Myocyte (in vitro differentiated cells): ENCODE data around the gene EXOSC5. TPM values are rescaled to one million over a fixed set of nuclear protein-coding genes. Genes with fewer than 3 reads are reported as not detected.

Source experiments
- DNase-seq: peaks from one replicate; pipeline ENCODE4 v3.0.0-alpha.2; 2012; ENCODE audit warnings: low read depth
- total RNA-seq: library from RNA; depleted of rRNA; stranded (reverse); fragments of >200 nt; gene quantifications from 2 replicates; pipeline ENCODE4 v1.2.3, GENCODE V29; 2014

EXOSC5 gene
- total RNA-seq, 1 donor from 2014 or later, result 22.2 TPM

DNA sequence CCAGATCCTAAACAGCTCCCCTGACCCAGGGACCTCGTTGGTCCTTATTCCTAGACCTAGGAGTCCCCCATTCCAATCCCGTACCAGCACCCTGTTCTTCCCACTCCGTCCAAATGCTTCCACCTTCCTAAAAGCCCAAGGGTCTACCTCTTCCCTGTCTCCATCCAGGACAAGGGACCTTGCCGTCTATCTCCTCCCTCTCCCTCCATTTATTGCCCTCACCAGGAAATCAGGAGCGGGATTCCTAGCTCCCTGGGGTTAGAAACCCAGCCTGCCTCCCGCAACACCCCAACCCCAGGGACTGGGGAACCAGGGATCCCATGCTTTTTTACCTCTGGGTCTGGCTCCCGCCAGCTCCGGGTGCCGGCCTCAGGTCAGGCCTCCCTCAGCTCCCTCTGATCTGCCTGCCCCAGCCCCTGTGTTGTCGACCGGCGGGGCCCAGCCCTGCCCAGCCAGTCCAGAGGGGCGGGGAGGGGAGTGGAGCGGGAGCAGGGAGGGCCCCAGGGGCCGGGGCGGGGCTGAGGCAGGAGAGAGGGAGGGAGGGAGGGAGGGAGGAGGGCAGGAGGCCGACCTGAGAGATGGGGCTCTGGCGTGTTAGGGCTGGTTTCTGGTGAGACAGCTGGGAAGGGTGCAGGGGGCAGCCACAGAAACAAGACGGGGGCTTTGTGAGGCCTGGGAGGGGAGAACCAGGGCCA lies 29.9 kb upstream of the EXOSC5 start, which contains the start of gene B3GNT8:
Gene B3GNT8, minus strand, starts transcription at position 423 of the 695 bp plus-strand sequence. CDS start 596 bp downstream, outside the sequence.
- peak; percentile 38 for DNase-seq

DNA sequence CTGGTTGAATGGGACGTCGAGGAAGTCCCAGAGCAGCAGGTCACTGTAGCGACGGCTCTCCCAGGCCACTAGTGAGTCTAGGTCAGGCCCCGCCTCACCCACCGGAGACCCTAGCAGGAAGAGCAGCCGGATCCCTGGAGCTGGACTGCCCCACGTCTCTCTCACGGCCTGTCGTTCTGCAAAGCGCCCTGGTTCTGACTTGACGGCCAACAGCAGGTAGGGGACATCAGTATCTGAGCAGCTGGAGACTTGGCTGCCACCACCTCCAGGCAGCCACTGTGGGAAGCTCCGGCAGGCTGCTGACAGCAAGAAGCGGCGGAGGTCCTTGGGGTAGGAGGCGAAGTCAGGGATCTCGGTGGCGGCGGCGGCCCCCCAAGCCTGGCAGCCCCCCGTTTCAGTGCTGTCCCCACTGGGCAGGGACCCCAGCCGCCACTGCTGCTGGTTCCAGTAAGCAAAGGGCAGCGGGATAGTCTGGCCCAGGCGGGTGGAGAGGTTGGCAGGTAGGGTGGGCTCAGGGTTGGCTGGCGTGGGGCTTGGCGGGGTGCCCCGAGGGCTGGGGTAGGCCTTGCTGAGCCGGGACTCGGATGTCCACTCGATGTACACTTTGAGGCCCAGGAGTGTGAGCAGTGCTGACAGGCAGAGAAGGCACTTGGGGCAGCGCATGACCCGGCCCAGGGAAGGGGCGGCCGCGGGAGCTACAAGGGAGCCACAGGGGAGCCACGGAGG lies 29.1 kb upstream of the EXOSC5 start:
- no peak for DNase-seq

DNA sequence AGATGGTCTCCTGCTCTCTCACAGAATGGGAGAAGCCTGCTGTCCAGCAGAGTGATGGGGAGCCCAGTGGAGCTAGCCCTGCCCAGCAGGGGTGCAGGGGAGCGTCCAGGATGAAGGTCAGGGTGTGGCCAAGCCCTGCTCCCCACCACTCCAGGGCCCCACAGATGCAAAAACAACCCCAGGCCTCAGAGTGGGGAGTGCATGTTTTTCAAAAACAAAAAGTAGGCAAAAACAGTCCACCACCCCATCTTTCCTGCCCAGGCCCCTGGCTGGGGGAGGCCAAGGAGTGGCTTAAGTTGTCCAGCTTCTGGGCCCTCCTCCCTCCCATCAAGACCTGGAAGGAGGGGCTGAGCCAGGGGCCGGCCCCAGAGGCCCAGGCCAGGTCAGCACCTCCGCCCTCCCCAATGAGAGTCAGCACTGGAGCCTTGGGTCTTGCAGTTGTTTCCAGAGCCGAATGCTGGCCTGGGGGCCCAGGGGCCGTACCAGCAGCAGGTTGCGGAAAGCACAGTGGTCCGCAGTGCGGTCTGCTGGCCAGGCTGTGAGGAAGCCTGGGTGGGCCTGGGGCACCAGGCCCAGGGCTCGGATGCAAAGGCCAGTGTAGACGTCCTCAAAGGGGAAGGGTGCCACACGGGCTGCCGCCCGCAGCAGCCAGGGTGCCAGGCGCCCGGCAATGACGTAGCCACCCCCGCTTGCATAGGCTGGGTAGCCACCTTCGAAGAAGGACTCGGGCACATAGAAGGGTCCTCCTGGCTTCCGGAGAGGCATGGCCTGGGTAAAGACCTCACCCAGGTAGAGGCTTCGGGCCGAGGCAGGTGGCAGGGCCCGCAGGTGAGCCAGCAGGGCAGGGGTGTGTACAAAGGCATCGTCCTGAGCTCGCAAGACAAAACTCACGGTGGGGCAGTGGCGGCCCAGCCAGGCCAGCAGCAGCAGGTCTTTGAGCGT lies 28.3 kb upstream of the EXOSC5 start:
- no peak for DNase-seq

DNA sequence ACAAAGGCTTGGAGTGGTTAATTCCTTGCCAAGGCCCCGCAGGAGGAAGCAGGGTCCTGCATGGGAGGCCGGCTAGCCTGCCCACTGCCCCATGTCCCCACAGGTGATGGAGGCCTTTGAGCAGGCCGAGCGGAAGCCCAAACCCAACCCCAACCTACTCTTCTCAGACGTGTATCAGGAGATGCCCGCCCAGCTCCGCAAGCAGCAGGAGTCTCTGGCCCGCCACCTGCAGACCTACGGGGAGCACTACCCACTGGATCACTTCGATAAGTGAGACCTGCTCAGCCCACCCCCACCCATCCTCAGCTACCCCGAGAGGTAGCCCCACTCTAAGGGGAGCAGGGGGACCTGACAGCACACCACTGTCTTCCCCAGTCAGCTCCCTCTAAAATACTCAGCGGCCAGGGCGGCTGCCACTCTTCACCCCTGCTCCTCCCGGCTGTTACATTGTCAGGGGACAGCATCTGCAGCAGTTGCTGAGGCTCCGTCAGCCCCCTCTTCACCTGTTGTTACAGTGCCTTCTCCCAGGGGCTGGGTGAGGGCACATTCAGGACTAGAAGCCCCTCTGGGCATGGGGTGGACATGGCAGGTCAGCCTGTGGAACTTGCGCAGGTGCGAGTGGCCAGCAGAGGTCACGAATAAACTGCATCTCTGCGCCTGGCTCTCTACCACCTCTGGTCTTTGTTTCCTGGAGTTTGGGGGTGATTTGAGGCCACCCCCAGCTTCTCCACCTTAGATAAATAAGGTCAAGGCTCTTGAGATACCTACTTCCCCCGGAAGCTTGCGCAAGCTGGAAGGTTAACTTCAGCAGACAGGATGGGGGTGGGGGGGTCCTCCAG lies 27.4 kb upstream of the EXOSC5 start:
- DNase-seq, result no peak

DNA sequence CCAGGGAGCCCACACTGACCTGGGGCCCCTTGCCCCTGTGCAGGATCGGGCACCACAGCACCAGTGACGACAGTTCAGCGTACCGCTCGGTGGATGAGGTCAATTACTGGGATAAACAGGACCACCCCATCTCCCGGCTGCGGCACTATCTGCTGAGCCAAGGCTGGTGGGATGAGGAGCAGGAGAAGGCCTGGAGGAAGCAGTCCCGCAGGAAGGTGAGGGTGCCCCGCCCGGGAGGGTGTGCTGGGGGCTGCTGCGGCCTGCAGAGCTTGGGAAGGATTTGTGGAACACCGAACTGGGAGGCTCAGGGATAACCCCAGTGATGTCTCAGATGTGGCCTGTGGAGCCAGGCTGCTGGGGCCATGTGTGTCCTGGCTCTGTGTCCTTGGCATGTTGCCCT lies 25.8 kb upstream of the EXOSC5 start:
- no peak for DNase-seq

DNA sequence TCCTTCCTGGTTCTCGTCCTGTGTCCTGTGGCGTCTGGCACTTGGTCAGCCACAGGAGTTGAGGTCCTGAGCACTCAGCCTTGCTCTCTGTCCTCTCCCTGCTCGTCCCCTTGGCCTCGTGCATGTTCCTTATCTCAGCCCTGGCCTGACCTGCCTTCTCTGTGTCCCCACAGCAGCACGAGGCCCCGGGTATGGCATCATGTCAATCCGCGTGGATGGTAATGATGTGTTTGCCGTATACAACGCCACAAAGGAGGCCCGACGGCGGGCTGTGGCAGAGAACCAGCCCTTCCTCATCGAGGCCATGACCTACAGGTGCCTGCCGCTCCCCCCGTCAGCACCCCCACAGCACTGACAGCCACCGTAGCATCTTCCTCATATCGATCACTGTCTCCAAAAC lies 25.3 kb upstream of the EXOSC5 start:
- DNase-seq, result no peak

DNA sequence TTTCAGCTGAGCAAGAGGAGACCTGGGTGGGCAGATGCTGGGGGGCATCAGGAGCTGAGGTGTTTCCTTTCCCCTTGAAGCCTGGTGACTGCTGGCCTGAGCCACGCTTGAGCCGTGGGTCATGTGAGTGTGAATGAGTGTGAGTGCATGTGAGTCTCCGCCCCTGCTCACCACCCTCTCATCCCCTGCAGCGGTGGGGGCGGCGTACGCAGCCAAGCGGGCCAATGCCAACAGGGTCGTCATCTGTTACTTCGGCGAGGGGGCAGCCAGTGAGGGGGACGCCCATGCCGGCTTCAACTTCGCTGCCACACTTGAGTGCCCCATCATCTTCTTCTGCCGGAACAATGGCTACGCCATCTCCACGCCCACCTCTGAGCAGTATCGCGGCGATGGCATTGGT lies 24.8 kb upstream of the EXOSC5 start:
- no peak for DNase-seq

DNA sequence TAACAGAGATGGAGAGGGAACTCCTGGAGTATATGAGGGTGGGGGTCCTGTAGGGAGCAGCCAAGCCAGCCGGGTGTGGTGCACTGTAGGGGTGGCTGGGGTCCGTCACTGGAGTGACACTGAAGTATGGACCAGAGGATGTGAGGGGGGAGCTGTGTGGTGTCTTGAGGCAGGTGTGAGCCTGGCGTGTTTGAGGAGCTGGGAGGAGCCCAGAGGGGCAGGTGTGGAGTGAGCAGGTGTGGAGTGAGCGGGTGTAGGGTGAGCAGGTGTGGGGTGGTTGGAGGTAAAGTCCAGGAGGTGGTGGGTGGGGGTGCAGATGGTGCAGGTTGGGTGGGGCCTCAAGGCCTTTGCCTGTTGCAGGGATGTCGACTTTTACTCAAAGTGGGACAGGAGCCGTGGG lies 24.2 kb upstream of the EXOSC5 start:
- DNase-seq, result no peak

DNA sequence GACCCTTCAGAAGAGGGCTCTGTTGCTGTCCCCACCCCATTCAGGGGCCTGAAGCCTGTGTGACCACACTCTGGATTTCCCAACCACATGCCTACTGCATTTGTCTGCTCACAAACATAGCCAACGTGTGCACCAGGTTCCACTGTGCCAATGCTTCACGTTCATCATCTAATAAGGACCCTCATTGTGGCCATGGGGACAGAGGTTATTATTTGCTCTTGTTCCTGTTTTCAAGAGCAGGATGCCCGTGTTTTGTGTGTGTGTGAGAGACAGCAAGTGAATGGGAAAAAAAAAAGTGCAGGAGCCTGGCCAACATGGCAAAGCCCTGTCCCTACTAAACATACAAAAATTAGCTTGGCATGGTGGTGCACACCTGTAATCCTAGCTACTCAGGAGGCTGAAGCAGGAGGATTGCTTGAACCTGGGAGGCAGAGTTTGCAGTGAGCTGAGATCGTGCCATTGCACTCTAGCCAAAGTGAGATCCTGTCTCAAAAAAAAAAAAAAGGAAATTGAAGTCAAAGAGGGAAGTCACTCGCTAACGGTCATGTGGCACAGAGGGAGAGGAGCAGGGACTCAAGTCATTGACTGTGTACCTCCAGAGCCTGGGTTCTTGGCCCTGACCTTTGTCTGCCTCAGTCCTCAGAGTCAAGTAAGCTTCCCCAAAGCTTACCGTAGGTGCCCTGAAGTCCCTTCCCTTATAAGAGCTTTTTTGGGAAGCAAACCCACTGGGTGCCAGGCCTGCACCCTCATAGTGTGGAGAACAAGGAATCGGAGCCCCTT lies 23.1 kb upstream of the EXOSC5 start:
- no peak for DNase-seq

DNA sequence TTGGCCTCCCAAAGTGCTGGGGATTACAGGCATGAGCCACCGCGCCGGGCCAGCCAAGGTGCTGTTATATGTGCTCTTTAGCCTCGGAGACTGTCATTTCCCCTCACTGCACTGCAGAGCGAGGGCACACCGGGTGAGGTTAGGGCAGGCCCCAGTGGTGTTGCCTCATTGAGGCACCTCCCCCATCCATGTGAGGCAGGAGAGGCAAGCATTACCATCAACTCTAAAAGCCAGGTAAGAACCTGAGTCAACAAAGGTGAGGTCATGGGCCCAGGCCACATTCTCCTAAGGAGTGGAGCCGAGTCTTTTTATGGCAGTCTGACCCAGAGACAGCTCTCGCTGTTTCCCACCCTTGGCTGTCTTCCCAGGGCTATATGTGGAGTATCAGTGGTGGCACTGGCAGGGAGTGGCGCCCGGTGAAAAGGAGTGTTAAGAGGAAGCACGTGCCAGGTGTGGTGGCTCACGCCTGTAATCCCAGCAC lies 19.1 kb upstream of the EXOSC5 start:
- no peak for DNase-seq

DNA sequence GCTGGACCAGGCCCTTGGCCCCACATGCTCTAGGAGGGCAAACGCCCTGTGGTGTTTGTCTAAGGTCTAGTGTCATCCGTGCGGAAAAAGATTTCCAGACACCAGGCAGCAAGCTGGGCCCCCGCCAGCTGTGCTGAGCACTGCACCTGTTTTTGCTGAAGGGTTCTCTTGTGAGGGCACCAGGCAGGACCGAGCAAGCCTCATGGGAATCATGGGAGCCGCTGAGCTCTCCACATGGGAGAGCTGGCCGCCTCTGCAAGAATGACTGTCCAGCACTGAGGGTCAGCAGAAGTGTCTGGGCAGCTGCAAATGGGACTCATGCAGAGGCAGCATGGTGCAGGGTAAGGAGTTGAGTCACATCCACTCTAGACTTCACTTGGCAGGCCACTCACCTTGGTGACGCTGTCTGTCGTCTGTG lies 18.0 kb upstream of the EXOSC5 start:
- peak; percentile 89 for DNase-seq

DNA sequence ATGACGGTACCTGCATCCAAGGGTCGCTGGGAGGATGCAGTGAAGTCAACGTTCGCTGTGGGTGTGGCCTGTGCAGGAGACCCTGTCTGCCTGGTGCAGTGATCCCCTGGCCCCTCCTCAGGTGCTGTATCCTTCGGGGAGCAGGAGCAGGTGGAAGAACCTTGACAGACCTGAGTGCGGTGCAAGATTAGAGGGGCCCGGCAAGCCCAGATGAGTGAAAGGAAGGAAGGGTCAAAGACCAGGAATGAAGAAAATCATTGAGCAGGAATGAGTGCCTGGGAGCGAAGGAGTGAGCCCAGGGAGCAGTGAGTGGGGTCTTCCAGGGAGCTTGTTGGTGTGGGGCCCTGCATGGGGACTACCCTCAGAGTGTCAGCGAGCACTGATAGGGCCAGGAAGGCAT lies 17.3 kb upstream of the EXOSC5 start:
- DNase-seq, result no peak

DNA sequence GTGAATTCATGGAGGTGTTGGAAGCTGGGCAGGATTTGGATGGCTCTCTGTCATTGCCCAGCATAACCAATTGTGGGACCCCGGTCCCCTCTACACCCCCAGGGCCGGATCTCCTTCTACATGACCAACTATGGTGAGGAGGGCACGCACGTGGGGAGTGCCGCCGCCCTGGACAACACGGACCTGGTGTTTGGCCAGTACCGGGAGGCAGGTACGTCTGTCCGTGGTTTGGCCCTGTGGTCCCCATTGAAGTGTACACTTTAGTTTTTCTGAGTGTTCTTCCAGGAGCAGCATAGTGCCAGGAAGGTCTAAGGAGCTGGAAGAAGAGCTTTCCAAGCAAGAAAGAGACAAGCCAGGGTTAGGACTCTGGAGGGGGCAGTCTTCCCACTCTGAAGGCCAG lies 16.8 kb upstream of the EXOSC5 start:
- DNase-seq, result no peak

DNA sequence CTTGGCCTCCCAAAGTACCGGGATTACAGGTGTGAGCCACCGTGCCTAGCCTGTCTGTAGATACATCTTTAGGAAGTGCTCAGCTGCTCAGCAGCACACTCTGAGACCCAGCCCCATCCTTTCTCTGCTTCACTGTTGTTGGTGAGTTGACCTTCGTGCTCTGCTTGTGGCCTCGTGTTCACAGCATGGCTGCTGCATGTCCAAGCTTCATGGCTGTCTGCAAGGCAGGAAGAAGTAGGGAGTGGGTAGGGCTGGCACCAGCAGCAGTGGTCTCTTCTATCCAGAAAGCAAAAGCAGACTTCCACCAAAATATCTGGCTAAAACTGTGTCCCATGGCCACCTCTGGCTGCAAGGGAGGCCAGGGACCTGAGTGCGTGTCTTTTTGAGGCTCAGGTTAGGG lies 15.8 kb upstream of the EXOSC5 start:
- DNase-seq, result no peak

DNA sequence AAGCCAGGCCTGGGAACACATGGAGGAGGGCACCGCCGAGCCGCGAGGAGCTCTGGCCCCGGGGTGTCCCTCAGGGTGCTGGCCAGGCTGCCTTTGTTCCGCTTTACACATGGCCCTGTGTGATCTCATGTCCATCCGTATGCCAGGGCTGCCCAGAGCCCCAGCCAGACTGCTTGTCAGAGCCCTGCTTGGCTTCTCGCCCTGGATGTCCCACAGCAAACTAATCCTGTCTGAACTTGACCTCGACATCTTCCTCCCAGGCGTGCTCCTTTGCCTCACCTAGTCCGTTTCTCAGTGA lies 14.8 kb upstream of the EXOSC5 start:
- DNase-seq, result no peak

DNA sequence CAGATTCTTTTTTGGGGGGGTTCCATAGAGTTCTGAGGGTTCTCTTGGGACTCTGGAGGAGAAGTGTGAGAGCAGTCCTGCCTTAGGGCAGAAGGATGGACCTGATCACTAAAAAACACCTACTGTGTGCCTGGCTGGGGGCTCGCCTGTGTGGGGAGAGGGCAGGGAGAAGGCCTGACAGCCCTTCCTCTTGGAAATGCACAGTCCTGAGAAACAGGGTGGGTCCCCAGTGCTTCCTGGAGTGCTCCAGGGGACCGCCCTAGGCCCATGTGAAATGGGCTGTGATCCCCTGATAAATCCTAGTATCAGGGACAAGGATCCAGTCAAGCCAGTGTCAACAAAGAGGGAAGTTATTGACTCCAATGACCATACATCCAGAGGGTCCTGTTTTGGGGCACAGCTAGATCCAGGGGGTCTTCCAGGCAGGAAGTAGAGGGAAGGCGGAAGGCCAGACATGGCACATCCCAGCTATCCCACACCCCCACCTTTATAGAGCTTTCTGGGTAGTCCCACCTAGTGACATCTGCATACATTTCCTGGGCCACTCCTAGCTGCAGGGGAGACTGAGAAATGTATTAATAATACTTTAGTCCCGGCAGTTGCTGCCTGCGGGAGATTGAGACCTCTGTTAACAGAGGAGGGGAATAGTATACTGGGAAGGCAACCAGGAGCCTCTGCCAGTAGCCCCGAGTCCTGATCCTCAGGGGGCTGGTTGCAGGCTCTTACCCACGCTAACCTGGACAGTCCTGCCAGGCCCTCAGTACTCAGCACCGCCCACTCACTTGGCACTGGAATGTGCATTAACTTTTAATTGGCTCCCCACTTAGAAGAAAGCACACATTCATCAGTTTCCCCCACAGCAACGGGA lies 14.2 kb upstream of the EXOSC5 start:
- DNase-seq, result no peak

DNA sequence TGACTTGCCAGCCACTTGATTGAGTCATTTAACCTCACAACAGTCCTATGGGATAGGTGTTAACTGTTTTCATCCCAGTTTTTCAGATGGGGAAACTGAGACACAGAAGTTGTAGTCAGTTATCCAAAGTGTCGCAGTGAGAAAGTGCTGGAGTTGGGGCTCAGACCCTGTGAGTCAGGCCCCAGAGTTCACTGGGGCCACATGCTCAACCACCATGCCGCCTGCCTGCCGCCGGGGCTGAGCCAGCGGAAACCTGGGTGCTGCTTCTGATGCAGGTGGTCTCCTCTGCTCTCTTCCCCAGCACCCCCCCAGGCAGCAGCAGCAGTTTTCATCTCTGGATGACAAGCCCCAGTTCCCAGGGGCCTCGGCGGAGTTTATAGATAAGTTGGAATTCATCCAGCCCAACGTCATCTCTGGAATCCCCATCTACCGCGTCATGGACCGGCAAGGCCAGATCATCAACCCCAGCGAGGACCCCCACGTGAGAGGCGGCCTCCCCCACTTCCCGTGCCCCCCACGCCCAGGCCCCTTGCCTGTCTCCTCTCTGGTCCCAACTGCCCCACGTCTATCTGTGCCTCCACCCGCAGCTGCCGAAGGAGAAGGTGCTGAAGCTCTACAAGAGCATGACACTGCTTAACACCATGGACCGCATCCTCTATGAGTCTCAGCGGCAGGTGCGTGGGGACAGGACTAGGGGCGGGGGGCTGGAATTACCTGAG lies 13.3 kb upstream of the EXOSC5 start:
- DNase-seq, result no peak

DNA sequence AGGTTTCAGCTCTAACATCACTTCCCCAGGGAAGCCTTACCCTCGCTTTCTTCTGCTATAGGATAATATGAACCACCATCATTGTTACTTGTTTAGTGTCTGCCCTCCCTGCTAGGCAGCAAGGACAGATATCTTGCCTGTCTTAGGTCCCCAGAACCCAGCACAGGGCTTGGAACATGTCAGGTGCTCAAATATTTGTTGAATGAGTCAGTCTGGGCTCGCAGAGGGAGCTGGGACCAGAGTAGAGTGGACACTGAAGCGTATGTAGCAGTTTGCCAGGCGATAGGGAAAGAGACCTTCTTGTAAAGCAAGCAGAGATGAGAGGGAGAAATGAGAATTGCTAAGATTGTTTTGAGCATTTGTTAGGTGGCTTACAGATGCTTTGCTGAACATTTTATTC lies 12.1 kb upstream of the EXOSC5 start:
- peak; percentile 45 for DNase-seq
